Lower leg skin (tissue), 3 donors: ENCODE data around the gene L3MBTL1.

Source experiments
- POLR2A ChIP-seq, 2 donors: fragments of 450-650 bp; IDR thresholded peaks; one replicate each; pipeline ENCODE4 v1.6.1; 2016 to 2017; ENCODE audit warnings: antibody characterized with exemption in 2 of 2, mild to moderate bottlenecking in 1 of 2, moderate library complexity in 1 of 2
- TF ChIP-seq, protein P1 (sequence below), 3 donors: fragments of 450-650 bp; IDR thresholded peaks; one replicate each; pipeline ENCODE4 v1.5.1; 2016; ENCODE audit warnings: antibody characterized with exemption in 3 of 3, mild to moderate bottlenecking in 3 of 3, moderate library complexity in 2 of 3

DNA sequence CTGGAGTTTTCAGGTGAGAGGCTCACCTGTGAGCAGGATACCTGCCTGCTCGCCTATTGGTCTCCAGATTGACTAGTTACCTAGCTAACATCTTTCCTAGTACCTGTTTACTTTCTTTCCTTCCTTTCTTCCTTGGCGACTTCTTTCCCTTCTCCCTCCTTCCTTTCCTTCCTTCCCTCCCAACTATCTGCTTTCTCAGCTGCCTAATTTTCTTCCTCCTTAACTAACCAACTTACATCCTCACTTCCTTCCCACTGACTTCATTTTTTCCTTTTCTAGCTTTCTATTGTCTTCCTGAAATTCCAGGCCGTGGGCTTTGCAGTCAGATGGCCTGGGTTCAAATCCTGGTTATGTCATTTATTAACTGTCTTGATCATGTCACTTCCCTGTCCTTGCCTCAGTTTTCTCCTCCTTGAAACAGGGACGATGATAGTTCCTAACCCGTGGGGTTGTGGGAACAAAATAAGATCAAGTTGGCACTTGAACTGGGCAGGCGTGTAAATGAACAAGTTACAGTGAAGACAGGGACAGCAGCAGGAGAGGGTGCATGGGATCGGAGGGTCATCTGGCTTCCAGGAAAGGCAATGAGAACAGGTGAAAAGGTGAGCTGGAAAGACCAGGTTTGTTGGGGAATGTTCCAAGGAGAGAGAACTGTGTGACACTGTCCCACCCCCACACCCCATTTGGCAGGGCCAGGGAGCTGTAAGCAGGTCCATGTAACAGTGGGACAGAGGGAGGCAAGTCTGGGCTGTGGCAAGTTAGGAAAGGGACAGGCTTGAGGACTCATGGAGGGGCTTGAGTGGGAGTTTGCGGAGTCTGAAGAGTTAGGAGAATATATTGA is 51.9 kb downstream of the L3MBTL1 start:
- TF ChIP-seq, protein P1, sequence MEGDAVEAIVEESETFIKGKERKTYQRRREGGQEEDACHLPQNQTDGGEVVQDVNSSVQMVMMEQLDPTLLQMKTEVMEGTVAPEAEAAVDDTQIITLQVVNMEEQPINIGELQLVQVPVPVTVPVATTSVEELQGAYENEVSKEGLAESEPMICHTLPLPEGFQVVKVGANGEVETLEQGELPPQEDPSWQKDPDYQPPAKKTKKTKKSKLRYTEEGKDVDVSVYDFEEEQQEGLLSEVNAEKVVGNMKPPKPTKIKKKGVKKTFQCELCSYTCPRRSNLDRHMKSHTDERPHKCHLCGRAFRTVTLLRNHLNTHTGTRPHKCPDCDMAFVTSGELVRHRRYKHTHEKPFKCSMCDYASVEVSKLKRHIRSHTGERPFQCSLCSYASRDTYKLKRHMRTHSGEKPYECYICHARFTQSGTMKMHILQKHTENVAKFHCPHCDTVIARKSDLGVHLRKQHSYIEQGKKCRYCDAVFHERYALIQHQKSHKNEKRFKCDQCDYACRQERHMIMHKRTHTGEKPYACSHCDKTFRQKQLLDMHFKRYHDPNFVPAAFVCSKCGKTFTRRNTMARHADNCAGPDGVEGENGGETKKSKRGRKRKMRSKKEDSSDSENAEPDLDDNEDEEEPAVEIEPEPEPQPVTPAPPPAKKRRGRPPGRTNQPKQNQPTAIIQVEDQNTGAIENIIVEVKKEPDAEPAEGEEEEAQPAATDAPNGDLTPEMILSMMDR (IDR thresholded peaks at IDR 0.05): peak in 1 of 3 donors; percentile 30
- TF ChIP-seq POLR2A (IDR thresholded peaks at IDR 0.05): no peak
